NCI-H146 treated with DMSO at 0.1 percent for 48 hours (cell line): ENCODE data around the gene OR6P1.

Source experiments
- DNase-seq: peaks from one replicate; lab custom pipeline; 2025; ENCODE audit not compliant: unreplicated experiment; lab: John Stamatoyannopoulos, UW

Gene OR6P1

GRCh38 chr1:158520021-158520420 lies 50.4 kb downstream of the OR6P1 start:
- no peak for DNase-seq

GRCh38 chr1:158516966-158517365 lies 53.4 kb downstream of the OR6P1 start:
- DNase-seq: no peak
